ENCODE data around the gene KPNA4.
"Not testable (repeated sequence)": the region's sequence is repeated elsewhere in the genome, so short reads cannot be mapped to it uniquely, and the experiment has no call there.

Gene KPNA4, protein sequence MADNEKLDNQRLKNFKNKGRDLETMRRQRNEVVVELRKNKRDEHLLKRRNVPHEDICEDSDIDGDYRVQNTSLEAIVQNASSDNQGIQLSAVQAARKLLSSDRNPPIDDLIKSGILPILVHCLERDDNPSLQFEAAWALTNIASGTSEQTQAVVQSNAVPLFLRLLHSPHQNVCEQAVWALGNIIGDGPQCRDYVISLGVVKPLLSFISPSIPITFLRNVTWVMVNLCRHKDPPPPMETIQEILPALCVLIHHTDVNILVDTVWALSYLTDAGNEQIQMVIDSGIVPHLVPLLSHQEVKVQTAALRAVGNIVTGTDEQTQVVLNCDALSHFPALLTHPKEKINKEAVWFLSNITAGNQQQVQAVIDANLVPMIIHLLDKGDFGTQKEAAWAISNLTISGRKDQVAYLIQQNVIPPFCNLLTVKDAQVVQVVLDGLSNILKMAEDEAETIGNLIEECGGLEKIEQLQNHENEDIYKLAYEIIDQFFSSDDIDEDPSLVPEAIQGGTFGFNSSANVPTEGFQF

DNA sequence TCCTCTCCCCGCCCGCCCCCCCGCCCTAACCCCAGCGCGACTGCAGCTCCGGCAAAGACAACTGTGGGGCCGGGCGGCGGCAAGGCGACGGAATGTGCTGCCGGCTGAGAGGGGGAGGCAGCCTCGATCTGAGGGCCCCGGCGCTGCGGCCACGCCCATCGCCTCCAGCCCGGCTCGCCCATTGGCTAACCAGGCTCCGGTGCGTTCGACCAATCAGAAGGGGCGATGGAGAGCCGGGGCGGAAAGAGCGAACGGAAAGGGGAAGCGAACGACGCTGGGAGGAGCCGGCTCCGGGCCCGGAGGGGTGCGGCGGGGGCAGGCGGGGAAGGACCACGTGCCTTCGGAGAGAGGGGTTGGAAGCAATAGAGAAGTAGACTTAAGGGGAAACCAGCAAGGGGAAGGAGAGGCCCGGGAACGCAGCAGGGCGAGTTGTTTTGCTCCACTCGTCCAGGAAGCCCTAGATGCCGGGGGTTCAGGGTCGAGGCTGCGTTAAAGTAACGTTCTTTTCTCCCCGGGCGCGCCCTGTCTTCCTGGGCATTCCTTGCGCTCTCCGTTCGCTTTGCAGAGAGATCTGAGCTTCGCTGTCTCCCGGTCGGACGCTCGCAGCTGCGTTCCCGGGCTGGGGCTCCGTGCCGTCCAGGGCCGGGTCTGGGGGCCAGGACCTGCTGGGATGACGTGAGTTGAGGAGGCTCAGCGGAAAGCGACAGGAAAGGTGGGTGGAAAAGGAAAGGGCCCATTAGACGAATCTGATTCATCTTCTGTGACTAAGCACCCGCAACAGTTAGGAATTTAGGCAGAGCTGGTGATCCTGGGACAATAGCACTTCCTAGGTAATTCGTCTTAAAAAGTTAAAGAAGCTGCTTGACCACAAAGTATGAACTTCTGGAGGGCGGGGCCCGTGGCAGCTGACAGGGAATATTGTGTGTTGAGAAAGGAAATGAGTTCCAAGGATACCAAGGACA, at the start of gene KPNA4:
KPNA4 (minus strand) TSS at position 130 of the 962 bp plus-strand sequence. CDS start 289 bp downstream, outside the sequence.
- DNase-seq (ENCODE audit: low read depth) = peak; percentile 94

DNA sequence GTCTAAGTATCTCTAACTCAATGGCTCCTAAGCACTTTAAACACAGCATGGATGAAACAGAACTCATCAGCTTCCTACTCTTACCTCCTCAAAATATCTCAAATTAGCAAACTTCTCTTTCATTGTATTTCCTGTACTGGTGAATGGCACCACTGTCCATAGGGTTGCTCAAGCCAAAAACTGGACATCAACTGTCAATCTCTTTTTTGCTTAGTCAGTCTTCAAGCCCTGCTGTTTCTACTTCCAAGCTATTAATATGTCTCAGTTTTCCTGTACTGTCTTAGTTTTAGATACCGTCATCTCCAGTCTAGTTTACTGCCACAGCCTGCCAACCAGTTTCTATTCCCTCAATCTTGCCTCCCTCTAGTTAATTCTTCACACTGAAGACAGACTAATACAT, 48.3 kb upstream of the KPNA4 start:
- DNase-seq (ENCODE audit: low read depth) = no peak

DNA sequence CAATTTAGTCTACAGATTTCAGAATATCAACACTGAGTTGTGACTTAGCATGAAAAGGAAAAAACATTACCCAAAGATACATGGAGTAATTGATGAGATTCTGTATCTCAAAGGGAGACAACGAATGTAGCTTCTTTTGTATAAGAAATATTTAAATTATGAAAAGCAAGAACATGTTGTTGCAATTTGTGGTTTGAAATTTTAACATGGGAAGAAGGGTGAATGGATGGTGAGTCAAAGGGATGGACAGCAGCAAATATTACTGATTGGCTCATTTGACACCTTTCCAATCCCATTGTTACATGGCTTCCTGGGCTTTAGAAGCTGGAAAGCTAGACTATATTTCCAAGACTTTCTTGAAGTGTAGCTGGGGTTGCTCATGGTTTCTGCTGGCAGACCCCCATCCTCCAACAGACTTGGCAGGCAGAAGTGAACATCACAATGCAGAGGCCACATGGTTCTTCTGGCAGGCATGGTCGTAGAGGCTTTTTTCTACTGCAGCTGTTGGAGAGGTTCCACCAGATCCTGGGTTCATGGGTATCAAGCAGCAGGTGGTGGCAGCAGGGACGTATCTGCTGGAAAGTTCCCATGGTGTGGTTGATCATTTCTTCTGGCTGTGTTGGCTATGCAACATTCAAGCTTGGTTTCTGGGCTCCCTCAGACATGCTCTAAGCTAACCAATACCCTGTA, 47.2 kb upstream of the KPNA4 start:
- DNase-seq (ENCODE audit: low read depth) = no peak

DNA sequence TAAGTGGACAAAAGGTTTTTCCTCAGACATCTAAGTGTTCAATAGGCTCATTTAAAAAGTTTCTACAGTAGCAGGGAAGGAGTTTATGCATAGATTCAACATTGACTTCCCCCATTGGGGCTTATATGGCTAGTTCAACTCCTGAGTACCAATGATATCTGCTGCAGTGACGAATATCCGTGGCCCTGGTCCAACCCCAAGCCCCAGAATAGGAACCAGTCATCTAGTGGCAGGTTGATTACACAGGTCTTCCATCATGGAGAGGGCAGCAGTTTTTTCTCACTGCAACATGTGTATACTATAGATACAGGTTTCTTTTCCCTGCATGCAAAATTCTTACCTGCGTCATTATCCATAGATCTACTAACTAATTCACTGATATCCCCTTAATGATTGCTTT, 45.8 kb upstream of the KPNA4 start:
- DNase-seq (ENCODE audit: low read depth) = no peak

DNA sequence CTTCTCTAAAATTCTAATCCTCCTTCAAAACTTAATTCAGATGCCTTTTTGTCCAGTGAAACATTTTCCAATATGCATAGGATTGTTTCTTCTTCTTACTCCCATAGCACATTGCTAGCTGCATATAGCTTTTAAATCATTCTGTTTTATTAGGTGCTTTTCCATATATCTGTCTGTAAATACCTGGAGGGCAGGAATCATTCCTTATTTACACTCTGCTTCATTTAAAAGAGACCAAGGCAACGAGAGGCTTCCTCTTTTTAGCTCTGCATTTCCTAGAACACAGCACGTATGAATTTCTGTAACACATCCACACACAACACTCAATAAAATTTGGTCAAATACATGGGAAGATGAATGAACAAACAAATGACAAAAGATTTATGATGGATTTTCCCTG, 43.5 kb upstream of the KPNA4 start:
- DNase-seq (ENCODE audit: low read depth) = no peak

DNA sequence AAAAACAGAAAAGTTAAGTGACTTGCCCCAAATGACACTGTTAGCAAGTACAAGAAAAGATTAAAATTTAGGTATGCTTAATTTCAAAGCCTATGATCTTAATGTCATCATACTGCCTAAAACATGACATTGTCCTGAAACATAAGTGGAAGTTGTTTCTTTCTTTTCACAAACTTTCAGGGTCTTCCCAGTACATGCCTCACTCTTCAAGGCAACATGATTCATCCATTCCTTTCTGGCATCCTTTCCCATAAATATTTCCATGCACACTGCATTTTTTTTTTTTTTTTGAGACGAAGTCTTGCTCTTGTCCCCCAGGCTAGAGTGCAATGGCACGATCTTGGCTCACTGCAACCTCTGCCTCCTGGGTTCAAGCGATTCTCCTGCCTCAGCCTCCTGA, 42.5 kb upstream of the KPNA4 start:
- DNase-seq (ENCODE audit: low read depth) = no peak

DNA sequence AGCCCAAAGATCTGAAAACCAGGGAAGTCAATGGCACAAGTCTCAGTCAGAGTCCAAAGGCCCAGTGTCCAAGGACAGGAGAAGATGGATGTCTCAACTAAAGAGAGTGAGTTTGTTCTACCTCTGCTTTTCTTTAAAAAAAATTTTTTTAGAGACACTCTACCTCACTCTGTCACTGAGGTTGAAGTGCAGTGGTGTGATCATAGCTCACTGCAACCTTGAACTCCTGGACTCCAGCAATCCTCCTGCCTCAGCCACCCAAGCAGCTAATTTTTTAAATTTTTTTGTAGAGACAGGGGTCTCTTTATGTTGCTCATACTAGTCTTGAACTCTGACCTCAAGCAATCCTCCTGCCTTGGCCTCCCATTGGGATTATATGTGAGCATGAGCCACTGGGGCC, 39.9 kb upstream of the KPNA4 start:
- DNase-seq (ENCODE audit: low read depth) = no peak

DNA sequence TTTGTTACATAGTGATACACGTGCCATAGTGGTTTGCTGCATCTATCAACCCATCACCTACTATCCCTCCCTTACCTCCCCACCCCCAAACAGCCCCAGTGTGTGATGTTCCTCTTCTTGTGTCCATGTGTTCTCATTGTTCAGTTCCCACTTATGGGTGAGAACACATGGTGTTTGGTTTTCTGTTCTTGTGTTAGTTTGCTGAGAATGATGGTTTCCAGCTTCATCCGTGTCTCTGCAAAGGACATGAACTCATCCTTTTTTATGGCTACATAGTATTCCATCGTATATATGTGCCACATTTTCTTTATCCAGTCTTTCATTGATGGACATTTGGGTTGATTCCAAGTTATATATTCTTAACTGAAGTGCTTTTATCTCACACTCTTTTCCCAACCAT, 38.5 kb upstream of the KPNA4 start:
- not testable (repeated sequence) for DNase-seq (ENCODE audit: low read depth)

DNA sequence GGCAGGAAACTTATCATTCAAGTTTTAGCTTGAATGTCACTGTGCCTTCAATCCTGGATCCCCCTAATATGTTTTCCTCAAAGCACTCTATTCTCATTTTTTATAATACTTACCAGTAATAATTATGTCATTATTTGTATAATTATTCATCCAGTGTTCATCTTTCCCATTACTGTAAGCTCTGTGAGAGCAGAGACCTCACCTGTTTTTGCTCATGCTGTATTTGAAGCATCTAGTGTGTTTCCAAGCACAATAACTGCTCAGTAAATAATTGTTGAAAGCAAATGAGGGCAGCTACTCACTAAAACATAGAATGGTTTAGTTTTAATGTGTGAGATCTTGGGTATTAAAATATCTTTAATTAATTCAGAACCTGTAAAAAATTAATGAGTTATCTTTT, 36.9 kb upstream of the KPNA4 start:
- DNase-seq (ENCODE audit: low read depth) = no peak

DNA sequence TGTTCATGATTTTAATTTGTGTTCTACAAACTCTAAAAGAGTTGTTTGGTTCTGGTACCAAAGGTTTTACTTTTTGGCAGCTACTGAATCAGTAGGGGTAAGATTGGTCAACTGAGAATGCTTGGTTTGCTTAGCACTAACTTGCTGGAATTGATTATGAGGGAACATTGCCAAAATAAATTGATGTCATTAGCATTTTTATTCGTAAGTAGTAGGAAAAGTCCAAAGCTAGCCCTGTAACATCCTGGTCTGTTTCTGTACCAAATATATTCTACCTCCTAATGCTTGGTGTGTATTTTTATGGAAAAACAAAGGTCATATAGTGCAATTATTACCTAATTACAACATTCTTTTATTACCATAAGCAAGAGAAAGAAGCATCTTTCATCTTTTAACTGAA, 35.9 kb upstream of the KPNA4 start:
- DNase-seq (ENCODE audit: low read depth) = no peak

DNA sequence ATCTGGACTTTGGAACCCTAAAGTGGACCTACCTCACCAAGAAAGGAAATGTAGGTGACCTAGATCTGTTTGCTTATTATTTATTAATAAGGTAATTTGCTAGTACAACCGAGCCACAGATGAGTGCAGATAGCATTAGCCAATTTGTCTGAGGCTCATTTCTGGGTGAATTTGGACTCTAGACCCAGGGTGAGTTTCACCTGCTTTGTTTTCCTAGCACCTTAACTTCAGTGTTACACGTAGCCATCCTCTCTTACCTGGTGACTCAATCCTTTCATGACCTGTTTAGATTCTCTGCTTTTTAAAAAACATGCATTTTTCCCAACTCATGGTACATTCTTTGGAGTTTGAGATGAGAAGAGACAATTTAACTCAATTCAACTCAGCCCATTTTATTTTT, 33.5 kb upstream of the KPNA4 start:
- DNase-seq (ENCODE audit: low read depth) = no peak

DNA sequence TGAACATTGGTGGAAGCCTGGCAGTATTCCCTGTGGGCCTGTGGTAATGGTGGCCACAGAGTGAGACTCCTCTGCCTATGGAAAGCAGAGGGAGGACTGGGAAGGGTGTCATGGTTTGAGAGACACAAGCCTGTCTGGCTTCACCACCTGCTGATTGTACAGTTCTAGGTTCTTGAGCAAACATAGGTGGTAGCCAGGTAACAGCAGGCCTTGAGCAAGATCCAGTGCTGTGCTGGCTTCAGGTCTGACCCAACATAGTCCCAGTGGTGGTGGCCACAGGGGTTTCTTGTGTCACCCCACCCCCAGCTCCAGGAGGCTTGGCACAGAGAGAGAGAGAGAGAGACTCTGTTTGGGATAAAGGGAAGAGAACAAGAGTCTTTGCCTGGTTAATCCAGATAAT, 22.7 kb upstream of the KPNA4 start:
- DNase-seq (ENCODE audit: low read depth) = no peak

DNA sequence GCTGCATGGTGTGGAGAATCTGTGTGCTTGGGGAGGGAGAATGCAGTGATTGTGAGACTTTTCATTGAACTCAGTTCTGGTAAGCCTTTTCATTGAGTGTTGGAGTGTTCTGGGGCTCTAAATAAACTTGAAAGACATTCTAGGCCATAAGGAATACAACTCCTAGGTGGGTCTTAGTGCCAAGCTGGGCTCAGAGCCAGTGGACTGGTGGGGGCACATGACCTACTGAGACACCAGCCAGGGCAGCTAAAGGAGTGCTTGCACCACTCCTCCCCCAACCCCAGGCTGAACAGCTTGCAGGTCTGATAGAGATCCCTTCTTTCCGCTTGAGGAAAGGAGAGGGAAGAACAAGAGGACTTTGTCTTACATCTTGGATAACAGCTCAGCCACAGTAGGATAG, 21.7 kb upstream of the KPNA4 start:
- DNase-seq (ENCODE audit: low read depth) = no peak

DNA sequence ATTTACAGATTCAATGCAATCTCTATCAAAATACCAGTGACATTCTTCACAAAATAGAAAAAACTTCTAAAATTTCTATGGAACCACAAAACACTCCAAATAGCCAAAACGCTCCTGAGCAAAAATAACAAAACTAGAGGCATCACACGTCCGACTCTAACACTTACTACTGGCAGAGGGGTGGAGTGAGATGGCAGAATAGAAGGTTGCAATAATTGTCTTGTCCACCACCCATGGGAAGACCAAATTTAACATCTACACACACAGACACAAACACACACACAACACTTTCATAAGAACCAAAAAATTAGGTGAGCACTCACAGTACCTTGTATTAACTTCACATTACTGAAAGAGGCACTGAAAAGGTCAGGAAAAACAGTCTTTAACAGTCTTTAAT, 21.3 kb upstream of the KPNA4 start:
- DNase-seq (ENCODE audit: low read depth) = no peak

DNA sequence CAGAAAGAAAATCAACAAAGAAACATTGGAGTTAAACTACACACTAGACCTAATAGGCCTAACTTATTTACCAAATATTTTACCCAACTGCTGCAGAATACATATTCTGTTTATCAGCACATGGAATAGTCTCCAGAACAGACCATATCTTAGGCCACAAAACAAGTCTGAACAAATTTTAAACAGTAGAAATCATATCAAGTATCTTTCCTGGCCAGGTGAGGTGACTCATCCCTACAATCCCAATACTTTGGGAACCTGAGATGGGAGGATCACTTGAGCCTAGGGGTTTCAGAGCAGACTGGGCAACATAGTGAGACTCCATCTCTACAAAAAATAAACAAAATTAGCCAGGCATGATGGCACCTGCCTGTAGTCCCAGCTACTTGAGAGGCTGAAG, 18.1 kb upstream of the KPNA4 start:
- no peak for DNase-seq (ENCODE audit: low read depth)

DNA sequence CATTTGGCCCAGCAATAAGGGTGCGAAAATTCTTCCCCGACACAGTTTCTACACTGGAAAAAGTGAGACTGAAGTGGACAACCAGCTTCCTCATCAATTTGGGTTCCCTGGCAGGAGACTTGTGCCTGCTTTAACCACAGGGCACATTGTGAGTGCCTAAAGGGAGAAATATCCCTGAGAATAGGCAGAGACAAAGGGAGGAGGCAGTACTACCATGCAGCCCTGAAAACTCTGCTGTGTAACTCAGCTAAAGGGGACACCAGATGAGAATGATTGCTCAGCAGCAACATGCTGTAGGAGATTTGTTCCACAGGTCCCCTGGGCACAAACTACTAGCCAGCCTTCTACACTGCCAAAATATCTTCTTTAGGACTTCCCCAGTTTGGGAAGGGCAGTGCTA, 15.6 kb upstream of the KPNA4 start:
- DNase-seq (ENCODE audit: low read depth) = no peak

DNA sequence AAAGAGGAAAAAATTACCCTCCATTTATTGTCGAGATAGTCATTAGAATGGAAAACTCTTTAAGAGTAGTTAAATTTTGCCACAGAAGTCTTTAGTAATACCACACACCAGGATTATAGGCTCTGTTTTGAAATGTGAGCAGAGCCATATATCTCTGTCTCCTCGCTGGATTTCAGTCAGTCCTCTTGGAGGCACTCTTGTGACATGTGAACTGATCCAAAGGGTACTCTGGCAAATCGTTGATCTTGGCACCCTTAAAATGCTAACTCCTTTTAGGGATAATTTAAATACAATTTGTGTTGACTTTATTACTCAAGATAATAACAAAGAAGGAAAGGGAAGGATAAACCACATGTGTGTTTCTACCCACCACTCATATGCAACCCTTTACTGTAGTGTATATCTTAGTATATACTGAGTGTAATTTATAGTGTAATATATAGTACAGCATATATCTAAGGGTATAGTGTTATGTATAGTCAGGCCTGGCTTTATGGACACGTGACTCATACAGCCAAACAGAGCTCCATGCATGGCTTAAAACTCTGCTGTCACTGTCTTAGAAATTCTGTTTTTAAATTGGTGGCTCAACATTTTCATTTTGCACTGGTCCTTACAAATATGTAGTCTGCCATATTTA, 12.3 kb upstream of the KPNA4 start:
- no peak for DNase-seq (ENCODE audit: low read depth)

DNA sequence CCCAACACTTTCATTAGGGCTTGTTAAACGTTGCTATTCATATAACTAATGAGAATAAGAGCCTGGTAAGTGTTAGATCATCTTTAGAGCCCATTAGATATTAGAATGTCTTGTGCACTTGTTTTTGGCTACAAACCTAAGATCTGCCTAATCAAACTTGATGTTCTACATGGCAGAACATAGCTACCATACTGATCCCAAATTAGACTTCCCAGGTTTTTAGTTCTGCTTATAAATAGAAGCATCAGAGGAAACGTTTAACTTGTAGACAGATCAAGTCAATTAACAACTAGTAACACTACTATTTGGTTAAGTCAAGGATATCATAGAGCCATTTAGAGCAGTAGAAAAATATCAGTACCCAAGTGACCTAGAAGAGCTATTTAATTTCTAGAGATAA, 11.7 kb upstream of the KPNA4 start:
- DNase-seq (ENCODE audit: low read depth) = no peak

DNA sequence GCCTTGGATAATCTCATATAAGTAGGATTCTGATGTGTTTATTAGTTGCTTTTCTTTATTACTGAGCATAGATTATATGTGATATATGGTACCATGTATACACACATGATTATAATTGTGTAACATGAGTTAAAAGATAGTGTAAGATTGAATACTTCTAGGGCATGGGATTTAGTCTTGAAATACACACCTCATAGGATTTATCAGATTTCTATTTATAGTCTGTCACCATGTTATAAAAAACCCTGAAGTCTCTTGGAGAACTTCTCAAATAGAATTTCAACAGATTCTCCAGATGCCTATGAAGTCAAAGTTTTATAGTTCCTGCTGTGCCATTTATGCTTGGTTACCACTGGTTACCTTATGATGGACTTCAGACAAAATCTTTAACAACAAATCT, 11.2 kb upstream of the KPNA4 start:
- DNase-seq (ENCODE audit: low read depth) = no peak

DNA sequence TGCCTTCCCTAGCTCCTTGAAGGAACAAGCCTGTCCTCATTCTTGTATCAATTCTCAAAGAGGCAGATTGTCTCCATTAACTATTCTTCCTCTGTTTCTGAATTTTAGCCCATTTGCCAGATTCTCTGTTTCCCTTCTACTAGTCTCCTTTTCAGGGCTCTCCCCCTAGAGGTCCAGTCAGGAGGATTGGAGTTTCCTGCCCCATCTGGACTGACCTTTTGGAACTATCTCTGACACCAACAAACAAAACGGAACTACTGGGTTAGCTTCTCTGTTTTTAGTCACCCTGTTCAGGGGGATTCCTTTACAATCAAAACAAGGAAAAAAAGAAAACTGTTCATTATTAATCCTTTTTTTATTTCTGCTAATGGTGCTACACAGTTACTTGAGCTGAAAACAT, 10.2 kb upstream of the KPNA4 start:
- no peak for DNase-seq (ENCODE audit: low read depth)

DNA sequence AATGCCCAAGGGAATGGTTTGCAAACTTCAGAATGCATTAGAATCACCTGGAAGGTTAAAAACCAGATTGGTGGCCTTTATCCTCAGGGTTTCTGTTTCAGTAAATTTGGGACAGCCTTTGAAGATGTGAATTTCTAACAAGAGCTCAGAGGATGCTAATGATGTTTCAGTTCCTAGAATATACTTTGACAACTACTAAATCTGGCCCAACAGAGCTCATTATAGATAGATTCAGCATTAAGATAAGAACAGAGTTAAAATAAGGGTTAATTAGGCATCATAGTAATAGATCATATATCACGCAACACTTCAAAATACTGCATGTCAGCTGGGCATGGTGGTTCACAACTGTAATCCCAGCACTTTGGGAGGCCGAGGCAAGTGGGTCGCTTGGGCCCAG, 9.3 kb upstream of the KPNA4 start:
- no peak for DNase-seq (ENCODE audit: low read depth)

All from stimulated activated CD8-positive, alpha-beta memory T cell treated with anti-CD3 and anti-CD28 coated beads, Interleukin-12 subunit alpha, Interleukin-12 subunit beta, amount 100 ng/mL, for 1 hour (primary cell).